ENCODE data around the gene CDH16. TPM values are rescaled to one million over a fixed set of nuclear protein-coding genes. Genes with fewer than 3 reads are reported as not detected.

CDH16 gene
- total and polyA plus RNA-seq, 11 donors = 0.08 to 1.6 (median 0.17) TPM; not detected in 5

GRCh38 chr16:66903544-66904427 lies 14.9 kb downstream of the CDH16 start:
- 44 to 52% (median 47%) methylated on average over 6 to 11 of the region's 11 CpGs for WGBS, 4 donors

GRCh38 chr16:66902648-66903543 lies 15.8 kb downstream of the CDH16 start:
- intact Hi-C loops (cut with DNase I) = loop anchor here in 6 of 10 donors (1.0 to 2.0 kb wide), 4 partner anchors 20 to 23 kb away; partner anchors contain the start of gene RRAD (in 4 of the 6)
- Histone ChIP-seq H3K27ac (peak overlapping the region; percentile 72 to 100 (median 96)), H3K9me3 (no peaks in the 10 kb centered on the region), H3K4me1 (peaks cover 0 to 97% (median 59%) of the 10 kb centered on the region in 12 donors), H3K4me3 (peak overlapping the region in 4 of 12 donors; percentile 7 to 49 (median 19)), H3K27me3 (no peaks in the 10 kb centered on the region), H3K36me3 (no peaks in the 10 kb centered on the region)
- peak in 1 of 2 donors; percentile 54 for TF ChIP-seq POLR2A (IDR thresholded peaks at IDR 0.05)
- TF ChIP-seq CTCF (IDR thresholded peaks at IDR 0.05) = peak in 4 of 12 donors; percentile 4 to 34 (median 20)
- ATAC-seq (peak; percentile 40 to 60 (median 54)), DNase-seq (peak in 4 of 5 donors; percentile 76 to 90 (median 82))
- WGBS, 4 donors = 31 to 38% (median 33%) methylated on average over 6 to 14 of the region's 14 CpGs

More at GRCh38 chr16:66903544-66904427, 14.9 kb downstream of the CDH16 start:
- intact Hi-C loops (cut with DNase I) = loop anchor here in 6 of 10 donors (1.0 to 2.0 kb wide), 4 partner anchors 20 to 23 kb away; partner anchors contain the start of gene RRAD (in 4 of the 6)
- DNase-seq (peak; percentile 83 to 93 (median 84)), ATAC-seq (peak; percentile 68 to 77 (median 74))
- no peaks in the 10 kb centered on the region for H3K36me3 ChIP-seq
- peak overlapping the region; percentile 77 to 100 (median 96) for H3K27ac ChIP-seq
- TF ChIP-seq CTCF (IDR thresholded peaks at IDR 0.05) (no peak), POLR2A (IDR thresholded peaks at IDR 0.05) (peak in 1 of 2 donors; percentile 83)
- peak overlapping the region in 11 of 12 donors; percentile 12 to 58 (median 46) for H3K4me3 ChIP-seq
- H3K9me3 ChIP-seq = no peaks in the 10 kb centered on the region
- no peaks in the 10 kb centered on the region for H3K27me3 ChIP-seq
- peaks cover 0 to 91% (median 57%) of the 10 kb centered on the region in 12 donors for H3K4me1 ChIP-seq

- 39 to 60% (median 58%) methylated on average over 9 to 10 of the region's 10 CpGs for WGBS, 4 donors
- Histone ChIP-seq H3K27ac (peak overlapping the region; percentile 78 to 100 (median 96)), H3K4me1 (peaks cover 0 to 86% (median 54%) of the 10 kb centered on the region in 12 donors), H3K4me3 (no peak overlapping the region), H3K36me3 (no peaks in the 10 kb centered on the region), H3K9me3 (no peaks in the 10 kb centered on the region), H3K27me3 (no peaks in the 10 kb centered on the region)
- intact Hi-C loops (cut with DNase I) = loop anchor here in 2 of 10 donors (2.0 kb wide), 1 partner anchor 23 kb away; the partner anchor contains the start of gene RRAD (in 2 of the 2)
- TF ChIP-seq POLR2A (IDR thresholded peaks at IDR 0.05) (no peak), CTCF (IDR thresholded peaks at IDR 0.05) (no peak)
- peak in 4 of 5 donors; percentile 57 to 82 (median 74) for DNase-seq
- ATAC-seq = peak in 2 of 4 donors; percentile 1 to 3
Observed at GRCh38 chr16:66901626-66902025, 17.1 kb downstream of the CDH16 start.

All from heart left ventricle (tissue), 16 donors.